Thymus (tissue), 11 donors: ENCODE results near the gene FES. TPM values are rescaled to one million over a fixed set of nuclear protein-coding genes. Genes with fewer than 3 reads are reported as not detected.

Experiments
- DNase-seq, 9 donors: peaks; one replicate each; pipeline ENCODE4 v3.0.0-alpha.2; 2013; ENCODE audit warnings: low spot score in 9 of 9, low read depth in 6 of 9, missing footprints in 1 of 9
- H3K27ac ChIP-seq, 2 donors: one replicate each; pipeline ENCODE4 v1.5.1; 2013; ENCODE audit warnings: control low read depth in 1 of 2, low read depth in 1 of 2, low read length in 1 of 2, mild to moderate bottlenecking in 1 of 2, moderate library complexity in 1 of 2
- H3K27me3 ChIP-seq, 2 donors: one replicate each; pipeline ENCODE4 v1.5.1; 2013; ENCODE audit warnings: low read length in 1 of 2; ENCODE audit not compliant: control insufficient read depth in 2 of 2, insufficient read depth in 1 of 2
- H3K36me3 ChIP-seq, 2 donors: one replicate each; pipeline ENCODE4 v1.5.1; 2013; ENCODE audit warnings: low read length in 1 of 2, mild to moderate bottlenecking in 1 of 2, moderate library complexity in 1 of 2; ENCODE audit not compliant: control insufficient read depth in 2 of 2, insufficient read depth in 2 of 2
- H3K4me1 ChIP-seq, 2 donors: one replicate each; pipeline ENCODE4 v1.5.1; 2013; ENCODE audit warnings: low read length in 2 of 2; ENCODE audit not compliant: control insufficient read depth in 2 of 2, insufficient read depth in 2 of 2
- H3K4me3 ChIP-seq, 2 donors: one replicate each; pipeline ENCODE4 v1.5.1; 2013; ENCODE audit warnings: low read length in 2 of 2, control low read depth in 1 of 2, mild to moderate bottlenecking in 1 of 2
- H3K9me3 ChIP-seq, 2 donors: one replicate each; pipeline ENCODE4 v1.5.1; 2013; ENCODE audit warnings: low read length in 1 of 2, mild to moderate bottlenecking in 1 of 2; ENCODE audit not compliant: control insufficient read depth in 2 of 2, insufficient read depth in 1 of 2
- WGBS: extraction: QIAGEN DNeasy Blood & Tissue Kit; methylation state at CpG from one replicate; pipeline ENCODE4 v1.1.7; 2013; 5-methylcytosine and 5-hydroxymethylcytosine counted together
- polyA plus RNA-seq: library from polyadenylated mRNA; stranded (reverse); fragments of 200-250 nt; gene quantifications from one replicate; pipeline ENCODE4 v1.2.3, GENCODE V29; 2013
- total RNA-seq: library from RNA; stranded (reverse); fragments of 120-200 nt; gene quantifications from one replicate; pipeline ENCODE4 v1.2.4, GENCODE V29; 2013
- donor health status: healthy.

FES gene
- total and polyA plus RNA-seq, 2 donors: 8.3 to 19.4 TPM

- Histone ChIP-seq H3K9me3 (no peaks in the 10 kb centered on the region), H3K4me3 (no peak overlapping the region), H3K4me1 (peaks cover 16 to 27% of the 10 kb centered on the region in 2 donors), H3K36me3 (no peaks in the 10 kb centered on the region), H3K27me3 (no peaks in the 10 kb centered on the region), H3K27ac (no peak overlapping the region)
- DNase-seq: no peak
- 93% methylated on average over 16 of the region's 16 CpGs for WGBS
These were observed 18.1 kb upstream of the FES start for GRCh38 chr15:90866161-90866715.

DNA sequence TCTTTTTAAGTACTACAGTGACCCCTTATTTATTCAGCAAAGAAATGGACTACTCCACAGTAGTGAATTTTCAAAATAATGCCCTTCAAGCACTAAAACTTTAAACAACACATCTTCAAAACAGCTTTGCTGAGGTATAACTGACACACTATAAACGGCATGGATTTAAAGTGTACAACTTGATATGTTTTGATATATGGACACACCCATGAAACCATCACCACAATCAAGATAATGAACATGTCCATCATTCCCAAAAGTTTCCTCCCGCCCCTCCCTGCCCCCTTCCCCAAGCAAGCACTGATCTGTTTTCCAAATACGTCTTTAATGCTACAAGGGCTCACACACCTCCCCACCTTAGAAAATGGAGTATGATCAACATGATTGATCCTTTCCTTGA is 17.5 kb upstream of the FES start:
- H3K9me3 ChIP-seq: no peaks in the 10 kb centered on the region
- H3K27ac ChIP-seq: no peak overlapping the region
- H3K27me3 ChIP-seq: no peaks in the 10 kb centered on the region
- no peak overlapping the region for H3K4me3 ChIP-seq
- no peaks in the 10 kb centered on the region for H3K36me3 ChIP-seq
- 93% methylated on average over 3 of the region's 3 CpGs for whole genome bisulfite sequencing
- DNase-seq: no peak
- peaks cover 16 to 27% of the 10 kb centered on the region in 2 donors for H3K4me1 ChIP-seq

DNA sequence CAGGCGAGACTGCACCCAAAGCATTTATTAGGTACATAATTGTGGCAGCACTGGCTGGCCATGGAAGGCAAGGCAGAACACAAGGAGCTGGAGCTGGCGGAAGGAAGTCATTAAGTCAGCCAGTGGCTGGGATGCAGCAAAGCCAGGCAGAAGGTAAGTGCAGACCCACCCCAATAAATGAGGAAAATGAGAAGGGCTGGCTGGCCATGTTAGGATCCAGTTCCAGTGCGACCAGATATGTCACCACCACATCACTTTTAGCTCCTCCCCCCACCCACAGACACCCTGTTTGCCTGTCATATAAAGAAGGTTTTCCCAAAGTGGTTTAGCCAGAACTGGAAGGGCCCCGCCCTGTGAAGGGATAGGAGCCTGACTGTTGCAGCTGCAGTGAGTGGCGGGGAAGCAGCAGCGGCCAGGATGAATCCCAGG is 16.0 kb upstream of the FES start, which contains the start of gene FURIN:
Gene FURIN (plus strand): TSS at position 328 of the 429 bp plus-strand sequence. CDS start 7,153 bp downstream, outside the sequence.
- peak within 1 kb of the TSS; percentile 34 to 35 for H3K27ac ChIP-seq
- H3K27me3 ChIP-seq: peaks cover 0 to 7% of the 10 kb centered on the region in 2 donors
- no peak for DNase-seq
- H3K9me3 ChIP-seq: no peaks in the 10 kb centered on the region
- WGBS: 94% methylated on average over 6 of the region's 6 CpGs
- H3K4me3 ChIP-seq: no peak within 1 kb of the TSS
- peaks cover 25 to 39% of the 10 kb centered on the region in 2 donors for H3K4me1 ChIP-seq
- H3K36me3 ChIP-seq: no peaks in the 10 kb centered on the region

DNA sequence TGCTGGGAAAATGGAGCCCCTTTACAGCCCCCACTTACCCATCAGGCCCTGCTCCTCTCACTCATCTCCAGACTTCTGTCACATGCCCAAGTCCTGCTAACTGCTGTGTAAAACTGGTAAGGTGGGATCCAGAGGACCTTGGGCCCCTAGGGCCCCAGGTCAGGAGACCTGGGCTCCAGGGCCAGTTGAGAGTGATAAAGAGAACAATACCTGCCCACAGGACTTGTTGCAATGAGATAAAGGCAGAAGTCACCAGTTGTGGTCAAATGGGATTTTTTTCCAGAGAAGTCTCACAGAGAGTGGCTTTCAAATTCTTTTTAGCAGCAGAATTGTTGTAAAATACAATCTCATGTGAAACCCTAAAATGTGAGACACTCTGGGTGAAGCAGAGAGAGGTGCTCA is 15.2 kb upstream of the FES start:
- Histone ChIP-seq H3K27ac (peak overlapping the region; percentile 34 to 35), H3K4me1 (peaks cover 25 to 48% of the 10 kb centered on the region in 2 donors), H3K36me3 (no peaks in the 10 kb centered on the region), H3K27me3 (peaks cover 0 to 7% of the 10 kb centered on the region in 2 donors), H3K4me3 (no peak overlapping the region), H3K9me3 (no peaks in the 10 kb centered on the region)
- no peak for DNase-seq

DNA sequence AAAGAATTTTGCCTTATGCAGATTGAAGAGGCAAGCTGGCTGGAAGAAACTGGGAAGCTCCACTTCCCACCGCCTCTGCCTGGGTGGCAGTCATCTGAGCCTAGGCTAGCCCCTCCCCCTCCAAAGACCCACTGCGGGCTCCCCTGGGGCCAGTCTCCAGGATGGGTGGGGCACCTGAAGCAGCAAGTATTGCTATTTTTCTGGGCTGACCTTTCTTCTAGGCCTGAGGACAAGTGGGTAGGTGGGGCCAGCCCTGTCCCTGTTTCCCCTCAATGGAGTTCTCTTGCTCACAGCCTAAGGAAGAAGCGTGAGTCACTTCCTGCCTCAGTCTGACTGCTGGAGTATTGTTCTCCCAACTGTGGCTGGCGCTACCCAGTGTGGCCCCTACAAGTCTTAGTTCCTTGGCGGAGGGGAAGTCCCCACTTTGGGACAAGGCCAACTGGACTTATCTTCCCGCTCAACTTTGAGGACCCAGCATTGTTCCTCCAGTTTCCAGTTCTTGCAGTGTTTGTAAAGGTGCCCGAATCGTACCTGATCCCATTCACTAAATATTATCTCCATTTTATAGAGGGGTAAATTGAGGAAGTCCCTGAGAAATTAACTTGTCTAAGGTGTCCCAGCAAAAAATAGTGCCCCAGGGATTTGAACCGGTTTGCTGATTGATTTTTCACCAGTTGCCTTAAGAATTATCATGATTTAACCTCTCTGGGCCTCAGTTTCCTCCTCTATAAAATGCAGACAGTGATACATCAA is 14.5 kb upstream of the FES start:
- DNase-seq: peak in 2 of 9 donors; percentile 30 to 56
- Histone ChIP-seq H3K27ac (peak overlapping the region; percentile 1 to 38), H3K4me3 (no peak overlapping the region), H3K27me3 (peaks cover 0 to 7% of the 10 kb centered on the region in 2 donors), H3K36me3 (no peaks in the 10 kb centered on the region), H3K4me1 (peaks cover 25 to 50% of the 10 kb centered on the region in 2 donors), H3K9me3 (no peaks in the 10 kb centered on the region)
- 55% methylated on average over 9 of the region's 9 CpGs for WGBS

DNA sequence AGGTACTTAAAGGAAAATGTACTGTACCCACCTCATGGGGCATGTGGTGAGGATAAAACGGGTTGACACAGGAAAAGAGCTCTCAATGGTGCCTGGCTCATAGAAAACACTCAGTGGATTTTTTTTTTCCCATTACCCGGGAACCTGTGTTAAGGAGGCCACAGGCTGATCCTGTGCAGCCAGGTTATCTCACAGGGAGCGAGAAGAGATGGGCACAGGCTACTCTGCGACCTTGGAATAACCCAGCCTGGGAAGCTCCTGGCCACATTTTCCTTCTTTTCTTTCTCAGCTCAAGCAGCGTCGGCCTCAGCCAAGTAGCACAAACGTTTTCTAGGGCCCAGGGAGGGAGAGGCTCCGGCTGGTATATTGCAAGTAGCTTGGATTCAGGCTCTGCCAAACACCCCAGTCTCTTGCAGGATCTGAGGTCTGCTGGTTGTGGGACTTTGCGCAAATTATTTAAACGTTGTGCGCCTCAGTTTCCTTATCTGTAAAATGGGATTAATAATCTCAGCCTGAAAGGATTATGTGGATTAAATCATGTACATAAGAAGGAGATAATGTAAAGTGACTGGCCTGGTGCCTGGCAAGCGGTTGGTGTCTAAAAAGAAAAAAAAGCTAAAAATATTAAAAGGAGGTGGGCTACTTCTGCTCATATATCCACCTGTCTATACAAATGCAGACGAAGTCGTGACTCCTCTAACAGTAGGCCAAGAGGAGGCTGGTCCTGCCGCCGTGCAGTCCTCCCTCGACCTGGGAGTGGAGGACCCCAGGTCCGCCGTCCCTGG is 13.8 kb upstream of the FES start:
- H3K9me3 ChIP-seq: no peaks in the 10 kb centered on the region
- peak in 1 of 9 donors; percentile 40 for DNase-seq
- H3K27me3 ChIP-seq: peaks cover 0 to 7% of the 10 kb centered on the region in 2 donors
- peak overlapping the region; percentile 43 to 87 for H3K27ac ChIP-seq
- peaks cover 25 to 50% of the 10 kb centered on the region in 2 donors for H3K4me1 ChIP-seq
- WGBS: 49% methylated on average over 19 of the region's 19 CpGs
- H3K4me3 ChIP-seq: peak overlapping the region; percentile 58 to 88
- peaks cover 0 to 1% of the 10 kb centered on the region in 2 donors for H3K36me3 ChIP-seq

- peaks cover under 1 to 8% of the 10 kb centered on the region in 2 donors for H3K36me3 ChIP-seq
- no peaks in the 10 kb centered on the region for H3K9me3 ChIP-seq
- H3K27me3 ChIP-seq: peaks cover 0 to 7% of the 10 kb centered on the region in 2 donors
- peak overlapping the region; percentile 58 to 88 for H3K4me3 ChIP-seq
- H3K27ac ChIP-seq: peak overlapping the region; percentile 43 to 87
- DNase-seq: peak in 1 of 9 donors; percentile 53
- H3K4me1 ChIP-seq: peaks cover 25 to 50% of the 10 kb centered on the region in 2 donors
- WGBS: 1% methylated on average over 71 of the region's 71 CpGs
These were observed 13.1 kb upstream of the FES start for GRCh38 chr15:90871139-90871715.

DNA sequence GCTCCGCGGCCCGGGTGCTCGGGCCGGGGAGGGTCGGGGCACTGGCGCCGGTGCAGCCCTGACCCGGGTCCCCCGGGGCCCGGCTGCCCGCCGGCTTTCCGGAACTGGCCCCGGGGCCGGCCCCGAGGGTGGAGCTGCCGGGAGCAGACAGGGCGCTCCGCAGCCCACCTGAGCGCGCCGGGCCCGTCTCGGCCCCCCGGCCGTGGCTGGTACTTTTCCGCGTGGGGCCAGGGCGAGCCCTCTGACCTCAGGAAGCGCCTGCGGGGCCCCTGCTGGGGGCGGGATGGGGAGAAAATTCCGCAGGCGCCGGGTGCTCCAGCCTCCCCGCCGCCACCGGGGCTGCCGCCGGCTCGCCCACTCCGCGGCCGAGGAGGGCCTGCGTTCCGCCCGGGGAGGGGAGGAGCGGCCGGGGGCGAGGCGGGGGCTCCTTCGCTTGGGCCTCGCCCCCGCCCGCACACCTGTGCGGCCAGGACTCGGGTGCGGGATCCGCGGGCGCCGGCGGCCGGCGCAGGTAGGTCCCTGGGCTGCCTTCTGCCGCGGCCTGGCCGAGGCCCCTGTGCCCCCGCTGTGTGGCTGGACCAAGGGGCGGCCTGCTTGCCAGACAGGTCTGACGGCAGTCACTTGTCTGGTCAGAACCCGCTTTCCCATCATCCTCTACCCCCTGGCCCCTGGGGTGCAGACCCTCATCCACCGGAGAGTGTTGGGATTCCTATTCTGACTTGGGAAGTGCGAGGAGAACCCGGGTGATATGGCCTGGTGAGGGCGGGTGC is 12.4 kb upstream of the FES start:
- peak overlapping the region; percentile 58 to 88 for H3K4me3 ChIP-seq
- WGBS: 3% methylated on average over 77 of the region's 77 CpGs
- no peaks in the 10 kb centered on the region for H3K9me3 ChIP-seq
- H3K36me3 ChIP-seq: peaks cover 7 to 14% of the 10 kb centered on the region in 2 donors
- peaks cover 0 to 7% of the 10 kb centered on the region in 2 donors for H3K27me3 ChIP-seq
- peak in 1 of 9 donors; percentile 51 for DNase-seq
- H3K4me1 ChIP-seq: peaks cover 25 to 50% of the 10 kb centered on the region in 2 donors
- peak overlapping the region in 1 of 2 donors; percentile 54 for H3K27ac ChIP-seq
